Heart right ventricle (tissue), 16 donors: ENCODE data around the gene SH3RF2. TPM values are rescaled to one million over a fixed set of nuclear protein-coding genes. Genes with fewer than 3 reads are reported as not detected.

Experiments used
- ATAC-seq, 8 donors: fragments of 200-7000 bp; cut with Tn5 transposase; one replicate each; pipeline ENCODE4 v1.9.1; 2020; ENCODE audit warnings: mild to moderate bottlenecking in 8 of 8, moderate library complexity in 8 of 8, moderate number of reproducible peaks in 1 of 8
- DNase-seq, 2 donors: peaks; one replicate each; pipeline ENCODE4 v3.0.0-alpha.2; 2020
- H3K27ac ChIP-seq, 10 donors: fragments of 200-600 bp; sonication (generic) in 2 of 10; one replicate each; pipeline versions ENCODE4 v1.5.0 to v1.8.0; 2020 to 2022; ENCODE audit warnings: mild to moderate bottlenecking in 3 of 10
- H3K27me3 ChIP-seq, 7 donors: fragments of 200-600 bp; one replicate each; pipeline ENCODE4 v1.8.0; 2021 to 2022; ENCODE audit warnings: mild to moderate bottlenecking in 2 of 7
- H3K36me3 ChIP-seq, 9 donors: fragments of 200-600 bp; sonication (generic) in 1 of 9; one replicate each; pipeline versions ENCODE4 v1.5.0 to v1.8.0; 2020 to 2022; ENCODE audit warnings: mild to moderate bottlenecking in 2 of 9
- H3K4me1 ChIP-seq, 9 donors: fragments of 200-600 bp; sonication (generic) in 1 of 9; one replicate each; pipeline versions ENCODE4 v1.5.0 to v1.8.0; 2020 to 2022; ENCODE audit warnings: mild to moderate bottlenecking in 4 of 9
- H3K4me3 ChIP-seq, 10 donors: fragments of 200-600 bp; sonication (generic) in 2 of 10; one replicate each; pipeline versions ENCODE4 v1.5.0 to v1.8.0; 2020 to 2022; ENCODE audit warnings: mild to moderate bottlenecking in 7 of 10, moderate library complexity in 2 of 10
- H3K9me3 ChIP-seq, 11 donors: fragments of 200-600 bp in 10 of 11; sonication (generic) in 2 of 11; one replicate each; pipeline versions ENCODE4 v1.5.0 to v1.8.0; 2013 to 2022; ENCODE audit warnings: mild to moderate bottlenecking in 2 of 11, control low read depth in 1 of 11, moderate library complexity in 1 of 11
- WGBS, 2 donors: extraction: QIAGEN DNeasy Blood & Tissue Kit; methylation state at CpG; one replicate each; pipeline ENCODE4 v1.1.7; 2013; ENCODE audit warnings: inconsistent platforms in 1 of 2; 5-methylcytosine and 5-hydroxymethylcytosine counted together
- intact Hi-C, 10 donors: fragments of 100-400 bp; cut with DNase I; formaldehyde crosslinking; loops; one replicate each; pipeline versions ENCODE4 v1.11.1 to v1.14.2; 2022
- polyA plus RNA-seq, 2 donors: library from polyadenylated mRNA; stranded (reverse); fragments of 200-250 nt; gene quantifications; one replicate each; pipeline ENCODE4 v1.2.3, GENCODE V29; 2013
- total RNA-seq, 10 donors: library from RNA; stranded (reverse); fragmentation: NEBNext Ultra II Directional in 3 of 10; extraction: Animal tissue kit (Norgen Biotek cat#: 25700) in 3 of 10; gene quantifications; one replicate each; pipeline versions ENCODE4 v1.2.1 to v1.2.4, GENCODE V29; 2021 to 2023
- TF ChIP-seq, protein P1 (sequence below), 9 donors: fragments of 200-600 bp; sonication (generic) in 2 of 9; IDR thresholded peaks; one replicate each; pipeline versions ENCODE4 v1.5.0 to v1.8.0; 2021 to 2022; ENCODE audit warnings: antibody characterized with exemption in 9 of 9, mild to moderate bottlenecking in 5 of 9, moderate library complexity in 1 of 9
- donor health status: Arrhythmogenic right ventricular cardiomyopathy.
- donor health status: ischemic (EF 13 %, LVEDD 7.1; RV severe dilation, severe dysfunction).
- donor health status: healthy with polysubstance abuse.
- donor health status: DM: no; HTN: yes; CAD: no.
- donor health status: DM: no; HTN: no; CAD: no.
- donor health status: ischemic (EF 25% LVEDD 6.9; RV normal size, moderate dysfunction).
- donor health status: ischemic (EF 25% LVEDD 5.7; RV mildly dilated, moderate dysfunction).
- donor health status: healthy.
- donor health status: DM: yes; HTN: yes; CAD: no.
- donor health status: Ischemic cardiomyopathy.
- donor health status: ischemic (EF 35%, LVEDD 5.7; RV mildly dilated, moderate dysfunction).
- donor health status: nonischemic (EF 11% LVEDD 7.7; RV severe dilation, severe dysfunction).
- donor health status: DM: yes; HTN: yes; CAD: no.
- donor health status: PGD.
- donor health status: ischemic (EF 29% LVEDD 5.4; RV normal size, mild dysfunction).
- donor health status: nonischemic (EF 23%, LVEDD 6.1; RV moderate dilation, normal function).

Gene SH3RF2
- total and polyA plus RNA-seq, 12 donors: 32.9 to 887 (median 219) TPM

DNA sequence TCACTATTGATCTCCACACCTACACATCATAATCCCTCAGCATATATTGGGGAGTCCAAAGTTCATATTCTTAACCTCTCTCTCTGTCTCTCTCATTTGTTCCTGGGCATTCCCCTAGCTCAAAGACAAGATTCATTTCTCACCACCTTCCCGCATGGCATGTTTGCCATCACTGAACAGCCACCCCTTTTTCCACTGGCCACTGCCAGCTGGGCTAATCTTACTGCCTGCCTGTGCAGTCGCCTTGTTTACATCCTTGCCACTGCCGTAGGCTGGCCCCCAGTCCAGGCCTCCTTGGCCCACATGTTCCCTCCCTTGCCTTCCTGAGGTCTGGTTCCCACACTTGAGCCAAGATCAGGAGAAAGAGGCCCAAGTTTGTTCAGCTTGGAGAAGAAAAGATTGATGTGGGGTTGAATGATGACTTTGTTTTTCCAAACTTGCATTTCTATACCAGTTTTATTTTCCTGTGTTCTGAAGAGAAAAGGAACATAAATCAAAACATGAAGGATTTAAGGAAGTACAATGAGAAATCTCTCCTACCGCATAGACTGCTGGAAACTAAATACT lies 88.8 kb downstream of the SH3RF2 start:
- Histone ChIP-seq H3K27me3 (no peaks in the 10 kb centered on the region), H3K27ac (peak overlapping the region in 2 of 10 donors; percentile 29 to 36), H3K9me3 (no peaks in the 10 kb centered on the region), H3K4me1 (peaks cover 0 to 7% (median 0%) of the 10 kb centered on the region in 9 donors), H3K4me3 (no peak overlapping the region), H3K36me3 (no peaks in the 10 kb centered on the region)
- intact Hi-C loops: no loop called here
- peak in 7 of 8 donors; percentile 78 to 98 (median 88) for ATAC-seq
- TF ChIP-seq, protein P1, sequence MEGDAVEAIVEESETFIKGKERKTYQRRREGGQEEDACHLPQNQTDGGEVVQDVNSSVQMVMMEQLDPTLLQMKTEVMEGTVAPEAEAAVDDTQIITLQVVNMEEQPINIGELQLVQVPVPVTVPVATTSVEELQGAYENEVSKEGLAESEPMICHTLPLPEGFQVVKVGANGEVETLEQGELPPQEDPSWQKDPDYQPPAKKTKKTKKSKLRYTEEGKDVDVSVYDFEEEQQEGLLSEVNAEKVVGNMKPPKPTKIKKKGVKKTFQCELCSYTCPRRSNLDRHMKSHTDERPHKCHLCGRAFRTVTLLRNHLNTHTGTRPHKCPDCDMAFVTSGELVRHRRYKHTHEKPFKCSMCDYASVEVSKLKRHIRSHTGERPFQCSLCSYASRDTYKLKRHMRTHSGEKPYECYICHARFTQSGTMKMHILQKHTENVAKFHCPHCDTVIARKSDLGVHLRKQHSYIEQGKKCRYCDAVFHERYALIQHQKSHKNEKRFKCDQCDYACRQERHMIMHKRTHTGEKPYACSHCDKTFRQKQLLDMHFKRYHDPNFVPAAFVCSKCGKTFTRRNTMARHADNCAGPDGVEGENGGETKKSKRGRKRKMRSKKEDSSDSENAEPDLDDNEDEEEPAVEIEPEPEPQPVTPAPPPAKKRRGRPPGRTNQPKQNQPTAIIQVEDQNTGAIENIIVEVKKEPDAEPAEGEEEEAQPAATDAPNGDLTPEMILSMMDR (IDR thresholded peaks at IDR 0.05): no peak
- WGBS, 2 donors: 47 to 57% methylated on average over 4 of the region's 4 CpGs
- peak; percentile 33 to 57 for DNase-seq

DNA sequence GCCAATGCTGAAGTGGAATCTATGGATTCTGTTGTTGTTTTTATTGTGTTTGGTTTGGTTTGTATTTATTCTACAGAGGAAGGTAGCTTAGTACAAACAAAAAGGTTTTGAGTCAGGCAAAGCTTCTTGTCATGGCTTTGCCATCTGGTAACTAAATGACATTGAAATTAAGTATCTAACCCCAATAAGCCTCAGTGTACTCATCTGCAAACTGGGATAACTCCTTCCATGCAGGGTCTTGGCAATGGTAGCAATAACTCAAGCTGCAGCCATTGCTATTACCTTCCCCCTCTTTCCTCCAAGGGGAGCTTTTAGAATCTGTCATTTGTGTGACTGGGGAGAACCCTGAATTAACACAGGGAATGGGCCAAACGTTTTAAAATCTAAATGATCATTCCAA lies 89.3 kb downstream of the SH3RF2 start:
- no peak for ATAC-seq
- TF ChIP-seq, protein P1 (IDR thresholded peaks at IDR 0.05): no peak
- intact Hi-C loops: no loop called here
- peaks cover 0 to 7% (median 0%) of the 10 kb centered on the region in 9 donors for H3K4me1 ChIP-seq
- DNase-seq: no peak
- WGBS, 2 donors: 52 to 64% methylated on average over 1 of the region's 1 CpG
- H3K27me3 ChIP-seq: no peaks in the 10 kb centered on the region
- H3K27ac ChIP-seq: peak overlapping the region in 1 of 10 donors; percentile 36
- H3K4me3 ChIP-seq: no peak overlapping the region
- H3K9me3 ChIP-seq: no peaks in the 10 kb centered on the region
- no peaks in the 10 kb centered on the region for H3K36me3 ChIP-seq

DNA sequence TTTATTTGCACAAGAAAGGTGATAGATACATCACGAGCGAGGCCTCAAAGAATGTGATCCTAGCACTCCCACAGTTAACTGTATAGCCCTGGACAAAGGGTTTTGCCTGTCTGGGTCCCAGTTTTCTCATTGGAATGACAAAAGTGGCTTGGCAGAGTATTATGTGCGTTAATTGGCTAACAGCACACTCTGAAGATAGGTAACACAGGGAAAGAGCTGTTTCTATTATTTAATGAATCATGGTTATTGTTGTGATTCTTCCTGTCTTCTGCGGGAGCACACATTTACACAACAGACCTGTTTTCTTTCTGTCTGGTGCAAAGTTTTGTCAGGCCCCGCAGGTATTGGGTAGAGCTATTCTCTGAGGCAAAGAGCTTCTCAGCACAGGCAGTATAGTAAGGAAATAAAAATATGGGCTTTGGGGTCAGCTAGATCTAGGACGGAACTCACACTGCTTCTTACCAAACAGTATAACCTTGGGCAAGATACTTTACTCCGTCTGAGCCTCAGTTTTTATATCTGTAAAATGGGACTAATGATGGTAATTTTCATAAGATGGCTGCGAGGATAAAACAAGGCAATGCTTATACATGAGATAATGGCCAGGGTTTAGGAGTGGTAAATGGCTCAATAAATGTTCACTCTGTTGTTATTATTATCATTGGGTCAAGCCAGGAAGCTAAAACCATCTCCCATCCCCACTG lies 90.1 kb downstream of the SH3RF2 start:
- Histone ChIP-seq H3K4me1 (peaks cover 0 to 7% (median 0%) of the 10 kb centered on the region in 9 donors), H3K27me3 (no peaks in the 10 kb centered on the region), H3K36me3 (no peaks in the 10 kb centered on the region), H3K9me3 (no peaks in the 10 kb centered on the region), H3K4me3 (no peak overlapping the region), H3K27ac (no peak overlapping the region)
- DNase-seq: no peak
- intact Hi-C loops: no loop called here
- TF ChIP-seq, protein P1 (IDR thresholded peaks at IDR 0.05): no peak
- 84 to 89% methylated on average over 8 of the region's 8 CpGs for WGBS, 2 donors
- no peak for ATAC-seq

DNA sequence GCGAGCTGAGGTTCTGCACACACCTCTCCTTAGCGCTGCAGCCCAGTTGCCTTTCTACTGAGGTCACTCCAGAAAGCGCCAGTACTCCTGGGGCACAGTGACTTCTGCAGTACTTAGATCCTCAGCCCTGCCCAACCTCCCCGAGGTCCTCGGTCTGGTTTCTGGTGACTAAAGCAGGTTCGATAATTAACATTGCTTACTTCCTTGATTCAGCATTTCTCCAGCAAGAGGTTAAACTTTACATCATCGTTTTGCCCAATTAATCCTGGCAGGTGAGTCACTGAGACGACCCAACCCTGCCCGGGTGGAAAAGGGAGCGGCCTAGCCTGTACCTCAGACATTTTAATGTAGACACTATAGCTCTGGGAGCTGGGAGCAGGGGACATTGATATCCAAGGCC lies 91.4 kb downstream of the SH3RF2 start:
- no peak for DNase-seq
- Histone ChIP-seq H3K27me3 (no peaks in the 10 kb centered on the region), H3K36me3 (no peaks in the 10 kb centered on the region), H3K4me3 (no peak overlapping the region), H3K4me1 (peaks cover 0 to 7% (median 0%) of the 10 kb centered on the region in 9 donors), H3K9me3 (no peaks in the 10 kb centered on the region), H3K27ac (no peak overlapping the region)
- no peak for ATAC-seq
- intact Hi-C loops: no loop called here
- TF ChIP-seq, protein P1 (IDR thresholded peaks at IDR 0.05): no peak
- WGBS, 2 donors: 88 to 91% methylated on average over 10 of the region's 10 CpGs
